ENCODE data around the gene RAB21.
A peak's percentile ranks its signal among the peaks of the same experiment; 100 is the strongest.

RAB21 gene

GRCh38 chr12:71744522-71745300 lies 10.0 kb upstream of the RAB21 start:
- H4K20me1 ChIP-seq (ENCODE audit: low read depth, low read length) = no peaks in the 10 kb centered on the region
- no peaks in the 10 kb centered on the region for H3K9me2 ChIP-seq (replicated peaks; ENCODE audit: insufficient read depth, low read length)
- H3K9me3 ChIP-seq (ENCODE audit: insufficient read depth, low read length) = no peaks in the 10 kb centered on the region
- H3K27me3 ChIP-seq (ENCODE audit: low read length) = no peaks in the 10 kb centered on the region
- H3F3A ChIP-seq (ENCODE audit: insufficient read depth) = peaks cover 4% of the 10 kb centered on the region; the same call in 1 of the 2 replicates
- H3K4me2 ChIP-seq (ENCODE audit: low read depth, low read length, poor library complexity, severe bottlenecking) = no peak overlapping the region
- no peak overlapping the region for H3K4me3 ChIP-seq (ENCODE audit: insufficient read depth, low read length, poor library complexity, severe bottlenecking)
- no peak for TF ChIP-seq CTCF (IDR thresholded peaks at IDR 0.05; ENCODE audit: insufficient read depth, low read length, poor library complexity, severe bottlenecking)
- no peak for TF ChIP-seq EZH2phosphoT487 (conservative IDR thresholded peaks at IDR 0.05; ENCODE audit: low read length)
- no peaks in the 10 kb centered on the region for H3K36me3 ChIP-seq (ENCODE audit: low read length)
- no peak overlapping the region for H2AFZ ChIP-seq (ENCODE audit: low read depth, low read length, severe bottlenecking)
- H3K9ac ChIP-seq (ENCODE audit: low read length) = no peak overlapping the region
- H3K79me2 ChIP-seq (ENCODE audit: insufficient read depth, low read length) = no peaks in the 10 kb centered on the region
- H3K27ac ChIP-seq (ENCODE audit: low read depth, low read length) = no peak overlapping the region

- H3K9me2 ChIP-seq (replicated peaks; ENCODE audit: insufficient read depth, low read length) = no peaks in the 10 kb centered on the region
- H3K27ac ChIP-seq (ENCODE audit: low read depth, low read length) = no peak overlapping the region
- peaks cover 4% of the 10 kb centered on the region; the same call in 1 of the 2 replicates for H3F3A ChIP-seq (ENCODE audit: insufficient read depth)
- no peaks in the 10 kb centered on the region for H3K79me2 ChIP-seq (ENCODE audit: insufficient read depth, low read length)
- H4K20me1 ChIP-seq (ENCODE audit: low read depth, low read length) = no peaks in the 10 kb centered on the region
- no peaks in the 10 kb centered on the region for H3K36me3 ChIP-seq (ENCODE audit: low read length)
- TF ChIP-seq EZH2phosphoT487 (conservative IDR thresholded peaks at IDR 0.05; ENCODE audit: low read length) (no peak), CTCF (IDR thresholded peaks at IDR 0.05; ENCODE audit: insufficient read depth, low read length, poor library complexity, severe bottlenecking) (peak; percentile 78)
- H2AFZ ChIP-seq (ENCODE audit: low read depth, low read length, severe bottlenecking) = peak overlapping the region; percentile 80
- no peak overlapping the region for H3K4me3 ChIP-seq (ENCODE audit: insufficient read depth, low read length, poor library complexity, severe bottlenecking)
- H3K9ac ChIP-seq (ENCODE audit: low read length) = no peak overlapping the region
- no peak overlapping the region for H3K4me2 ChIP-seq (ENCODE audit: low read depth, low read length, poor library complexity, severe bottlenecking)
- H3K9me3 ChIP-seq (ENCODE audit: insufficient read depth, low read length) = no peaks in the 10 kb centered on the region
- H3K27me3 ChIP-seq (ENCODE audit: low read length) = no peaks in the 10 kb centered on the region
Observed at GRCh38 chr12:71746974-71747611, 7.6 kb upstream of the RAB21 start.

- Histone ChIP-seq H3K79me2 (ENCODE audit: insufficient read depth, low read length) (no peaks in the 10 kb centered on the region), H3K9me3 (ENCODE audit: insufficient read depth, low read length) (no peaks in the 10 kb centered on the region), H3K4me2 (ENCODE audit: low read depth, low read length, poor library complexity, severe bottlenecking) (no peak overlapping the region), H2AFZ (ENCODE audit: low read depth, low read length, severe bottlenecking) (no peak overlapping the region), H3K36me3 (ENCODE audit: low read length) (no peaks in the 10 kb centered on the region), H3K9me2 (replicated peaks; ENCODE audit: insufficient read depth, low read length) (no peaks in the 10 kb centered on the region), H3K4me3 (ENCODE audit: insufficient read depth, low read length, poor library complexity, severe bottlenecking) (no peak overlapping the region), H3K9ac (ENCODE audit: low read length) (no peak overlapping the region), H4K20me1 (ENCODE audit: low read depth, low read length) (no peaks in the 10 kb centered on the region), H3K27me3 (ENCODE audit: low read length) (no peaks in the 10 kb centered on the region), H3K27ac (ENCODE audit: low read depth, low read length) (no peak overlapping the region), H3F3A (ENCODE audit: insufficient read depth) (peaks cover 4% of the 10 kb centered on the region; the same call in 1 of the 2 replicates)
- TF ChIP-seq EZH2phosphoT487 (conservative IDR thresholded peaks at IDR 0.05; ENCODE audit: low read length) = no peak
- no peak for TF ChIP-seq CTCF (IDR thresholded peaks at IDR 0.05; ENCODE audit: insufficient read depth, low read length, poor library complexity, severe bottlenecking)
Observed at GRCh38 chr12:71748081-71748850, 6.4 kb upstream of the RAB21 start.
